IMR-90 (cell line): ENCODE measurements around the gene THSD7B. TPM values are rescaled to one million over a fixed set of nuclear protein-coding genes. Genes with fewer than 3 reads are reported as not detected.

Experiments used
- ATAC-seq: fragments of 200-7000 bp; cut with Tn5 transposase; 2 replicates; pipeline ENCODE4 v1.9.1; 2020; ENCODE audit warnings: low read depth, mild to moderate bottlenecking, moderate library complexity
- BruUV-seq: library from RNA; stranded (reverse); fragments of 400-500 nt; replicated peaks from 2 replicates; lab custom pipeline; 2021; lab: Mats Ljungman, UMichigan
- CTCF ChIA-PET: fragments of 300-600 bp; formaldehyde crosslinking; extraction: SDS; loops from one replicate; lab custom pipeline; 2021; ENCODE audit warnings: antibody characterized with exemption; lab: Yijun Ruan, JAX
- POLR2A ChIA-PET: fragments of 300-600 bp; sonication (Branson Sonifier 250); formaldehyde crosslinking; loops from one replicate; lab custom pipeline; 2022; ENCODE audit warnings: antibody characterized with exemption; ENCODE audit not compliant: unreplicated experiment; lab: Charles Lee
- DNase-seq: peaks from one replicate; pipeline ENCODE4 v3.0.0; 2013
- H2AFZ ChIP-seq: replicated peaks from 2 replicates; pipeline ENCODE3; 2013; ENCODE audit warnings: low read length, mild to moderate bottlenecking; ENCODE audit not compliant: poor library complexity
- H2AK5ac ChIP-seq: 2 replicates; pipeline ENCODE4 v1.6.1; 2013; ENCODE audit warnings: low read depth, low read length, inconsistent platforms
- H2AK9ac ChIP-seq: replicated peaks from 2 replicates; pipeline ENCODE3; 2013; ENCODE audit warnings: mild to moderate bottlenecking, low read depth, low read length, moderate library complexity; ENCODE audit not compliant: poor library complexity
- H2BK120ac ChIP-seq: 2 replicates; pipeline ENCODE4 v1.6.1; 2013; ENCODE audit warnings: low read depth, low read length, inconsistent platforms
- H2BK15ac ChIP-seq: 3 replicates; pipeline ENCODE4 v1.6.1; 2013; ENCODE audit warnings: low read depth, low read length, inconsistent platforms
- H2BK20ac ChIP-seq: 2 replicates; pipeline ENCODE4 v1.6.1; 2013; ENCODE audit warnings: low read depth, mild to moderate bottlenecking, inconsistent platforms, low read length, moderate library complexity
- H2BK5ac ChIP-seq: 2 replicates; pipeline ENCODE4 v1.6.1; 2013; ENCODE audit warnings: mild to moderate bottlenecking, low read depth, low read length, inconsistent platforms; ENCODE audit not compliant: poor library complexity, severe bottlenecking
- H3K14ac ChIP-seq: replicated peaks from 2 replicates; pipeline ENCODE4 v1.6.1; 2013; ENCODE audit warnings: low read depth, low read length, inconsistent platforms
- H3K18ac ChIP-seq: 2 replicates; pipeline ENCODE4 v1.6.1; 2013; ENCODE audit warnings: low read depth, low read length, control low read depth
- H3K23ac ChIP-seq: 2 replicates; pipeline ENCODE4 v1.6.1; 2013; ENCODE audit warnings: low read depth, low read length, inconsistent platforms
- H3K27ac ChIP-seq: 2 replicates; pipeline ENCODE4 v1.5.1; 2013; ENCODE audit warnings: mild to moderate bottlenecking, control low read depth, low read length; ENCODE audit not compliant: insufficient read depth
- H3K27me3 ChIP-seq: 2 replicates; pipeline ENCODE4 v1.6.1; 2013; ENCODE audit warnings: low read length; ENCODE audit not compliant: control insufficient read depth, insufficient read depth
- H3K36me3 ChIP-seq: 2 replicates; pipeline ENCODE4 v1.6.1; 2013; ENCODE audit warnings: low read length, mixed read lengths; ENCODE audit not compliant: control insufficient read depth, insufficient read depth
- H3K4ac ChIP-seq: 2 replicates; pipeline ENCODE4 v1.6.1; 2013; ENCODE audit warnings: low read depth, low read length, inconsistent platforms
- H3K4me1 ChIP-seq: 2 replicates; pipeline ENCODE4 v1.6.1; 2013; ENCODE audit warnings: low read length, mixed read lengths; ENCODE audit not compliant: control insufficient read depth, insufficient read depth
- H3K4me2 ChIP-seq: 2 replicates; pipeline ENCODE4 v1.6.1; 2013; ENCODE audit warnings: low read depth, mild to moderate bottlenecking, control low read depth, low read length, moderate library complexity
- H3K4me3 ChIP-seq: 2 replicates; pipeline ENCODE4 v1.5.1; 2013; ENCODE audit warnings: low read depth, mild to moderate bottlenecking, control low read depth, low read length, moderate library complexity; ENCODE audit not compliant: insufficient read depth
- H3K56ac ChIP-seq: 2 replicates; pipeline ENCODE4 v1.6.1; 2013; ENCODE audit warnings: low read length, inconsistent platforms; ENCODE audit not compliant: insufficient read depth; ENCODE audit errors: extremely low read depth
- H3K79me1 ChIP-seq, 2 experiments: 2 replicates each; pipeline ENCODE4 v1.6.1; 2013; ENCODE audit warnings: low read length in 2 of 2, inconsistent platforms in 1 of 2, low read depth in 1 of 2
- H3K9ac ChIP-seq: 2 replicates; pipeline ENCODE4 v1.6.1; 2013; ENCODE audit warnings: low read depth, low read length, control low read depth
- H3K9me1 ChIP-seq: 2 replicates; pipeline ENCODE4 v1.6.1; 2013; ENCODE audit warnings: low read length, inconsistent platforms; ENCODE audit not compliant: insufficient read depth
- H3K9me3 ChIP-seq: 2 replicates; pipeline ENCODE4 v1.6.1; 2013; ENCODE audit warnings: low read length; ENCODE audit not compliant: control insufficient read depth, insufficient read depth
- H4K20me1 ChIP-seq: 2 replicates; pipeline ENCODE4 v1.6.1; 2013; ENCODE audit warnings: low read length, inconsistent platforms; ENCODE audit not compliant: insufficient read depth
- H4K5ac ChIP-seq: 2 replicates; pipeline ENCODE4 v1.6.1; 2013; ENCODE audit warnings: mild to moderate bottlenecking, low read depth, low read length, control low read depth
- H4K8ac ChIP-seq, 2 experiments: 2 replicates each; pipeline ENCODE4 v1.6.1; 2013; ENCODE audit warnings: low read depth in 2 of 2, low read length in 2 of 2, control low read depth in 1 of 2, inconsistent platforms in 1 of 2
- H4K91ac ChIP-seq: 2 replicates; pipeline ENCODE4 v1.6.1; 2013; ENCODE audit warnings: low read depth, low read length, inconsistent platforms; ENCODE audit not compliant: insufficient read depth
- POLR2A ChIP-seq: IDR thresholded peaks from 2 replicates; pipeline ENCODE4 v1.6.1; 2012; ENCODE audit warnings: mild to moderate bottlenecking, low read depth, low read length
- WGBS, 2 experiments: methylation state at CpG; one replicate each; pipeline versions ENCODE4 v1.1.5 to v1.1.7; 2013; ENCODE audit warnings: missing lambda C conversion rate in 2 of 2; ENCODE audit not compliant: insufficient read length in 1 of 2; ENCODE audit errors: extremely low coverage in 2 of 2; 5-methylcytosine and 5-hydroxymethylcytosine counted together
- dilution Hi-C: fragments of 300-500 bp; cut with HindIII; formaldehyde crosslinking; loops from one replicate; pipeline ENCODE4 v1.14.3; 2018; ENCODE audit warnings: low sequenced_read_pairs; ENCODE audit not compliant: unreplicated experiment
- in situ Hi-C: fragments of 300-500 bp; cut with MboI; formaldehyde crosslinking; loops from 3 replicates; pipeline ENCODE4 v1.14.3; 2019; ENCODE audit warnings: low sequenced_read_pairs, inconsistent platforms, mixed read lengths
- intact Hi-C: fragments of 100-400 bp; cut with micrococcal nuclease; formaldehyde crosslinking; loops from 2 replicates; pipeline ENCODE4 v1.10.0; 2022
- polyA plus RNA-seq, 3 experiments: library from polyadenylated mRNA; depleted of rRNA; stranded (reverse); fragments of >200 nt; gene quantifications; 2 replicates each; pipeline ENCODE4 v1.2.3, GENCODE V29; 2012; ENCODE audit warnings: low replicate concordance in 1 of 3
- total RNA-seq: library from RNA; depleted of rRNA; stranded (reverse); fragments of >200 nt; gene quantifications from 2 replicates; pipeline ENCODE4 v1.2.3, GENCODE V29; 2012
- TF ChIP-seq, protein P1 (sequence below): fragments of 150-350 bp; IDR thresholded peaks from 2 replicates; pipeline ENCODE4 v1.6.1; 2016; ENCODE audit warnings: low read depth, mild to moderate bottlenecking, low read length, moderate library complexity, borderline replicate concordance

The THSD7B gene
- total and polyA plus RNA-seq, 2 of the 4 experiments (the other 2 are of a cell fraction), result not detected

GRCh38 chr2:136986605-136987221 lies 221.4 kb downstream of the THSD7B start:
- H4K5ac ChIP-seq, result no peak overlapping the region
- no peak overlapping the region for H3K4me2 ChIP-seq
- H2BK5ac ChIP-seq, result no peak overlapping the region
- TF ChIP-seq, protein P1, sequence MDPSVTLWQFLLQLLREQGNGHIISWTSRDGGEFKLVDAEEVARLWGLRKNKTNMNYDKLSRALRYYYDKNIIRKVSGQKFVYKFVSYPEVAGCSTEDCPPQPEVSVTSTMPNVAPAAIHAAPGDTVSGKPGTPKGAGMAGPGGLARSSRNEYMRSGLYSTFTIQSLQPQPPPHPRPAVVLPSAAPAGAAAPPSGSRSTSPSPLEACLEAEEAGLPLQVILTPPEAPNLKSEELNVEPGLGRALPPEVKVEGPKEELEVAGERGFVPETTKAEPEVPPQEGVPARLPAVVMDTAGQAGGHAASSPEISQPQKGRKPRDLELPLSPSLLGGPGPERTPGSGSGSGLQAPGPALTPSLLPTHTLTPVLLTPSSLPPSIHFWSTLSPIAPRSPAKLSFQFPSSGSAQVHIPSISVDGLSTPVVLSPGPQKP, result no peak
- TF ChIP-seq POLR2A, result no peak
- H3K9ac ChIP-seq, result no peak overlapping the region
- no peak overlapping the region for H2BK20ac ChIP-seq
- H3K27me3 ChIP-seq, result no peaks in the 10 kb centered on the region
- H3K14ac ChIP-seq, result no peak overlapping the region
- no peak overlapping the region for H2AK5ac ChIP-seq
- intact Hi-C loops, result no loop called here
- H3K18ac ChIP-seq, result no peak overlapping the region
- ChIA-PET CTCF (interaction anchor here (0.7 kb wide), 1 partner anchor 606 kb away, joined by 3 read pairs; no protein-coding TSS in a partner anchor), POLR2A (no interaction called here)
- H3K9me3 ChIP-seq, result peaks cover 14% of the 10 kb centered on the region
- H3K4me1 ChIP-seq, result no peaks in the 10 kb centered on the region
- H2BK120ac ChIP-seq, result no peak overlapping the region
- H4K91ac ChIP-seq, result no peak overlapping the region
- dilution Hi-C loops, result no loop called here
- no peak overlapping the region for H3K56ac ChIP-seq
- H2BK15ac ChIP-seq, result no peak overlapping the region
- no peaks in the 10 kb centered on the region for H3K79me1 ChIP-seq
- no peaks in the 10 kb centered on the region for H4K20me1 ChIP-seq
- H3K27ac ChIP-seq, result no peak overlapping the region
- no peak overlapping the region for H3K4ac ChIP-seq
- H2AFZ ChIP-seq, result no peak overlapping the region
- no peak overlapping the region for H3K23ac ChIP-seq
- no CpG with 5 or more reads among the region's 5 CpGs for WGBS, 2 experiments
- DNase-seq (no peak), ATAC-seq (no peak)
- no peak overlapping the region for H3K4me3 ChIP-seq
- H3K36me3 ChIP-seq, result no peaks in the 10 kb centered on the region
- H4K8ac ChIP-seq, result no peak overlapping the region
- BruUV-seq, result no TSS peak
- no peak overlapping the region for H2AK9ac ChIP-seq
- H3K9me1 ChIP-seq, result no peaks in the 10 kb centered on the region
- in situ Hi-C loops, result no loop called here
